AG09319 (cell line): Measurements from ENCODE around the gene FAM118B.

Experiments used
- DNase-seq: peaks from one replicate; pipeline ENCODE4 v3.0.0-alpha.2; 2010; ENCODE audit warnings: low read depth; ENCODE audit errors: extremely low read depth
- TF ChIP-seq, protein P1 (sequence below): IDR thresholded peaks from 2 replicates; pipeline ENCODE4 v1.5.1; 2011; ENCODE audit warnings: low read depth, mild to moderate bottlenecking, inconsistent platforms, low read length, moderate library complexity

The FAM118B gene

DNA sequence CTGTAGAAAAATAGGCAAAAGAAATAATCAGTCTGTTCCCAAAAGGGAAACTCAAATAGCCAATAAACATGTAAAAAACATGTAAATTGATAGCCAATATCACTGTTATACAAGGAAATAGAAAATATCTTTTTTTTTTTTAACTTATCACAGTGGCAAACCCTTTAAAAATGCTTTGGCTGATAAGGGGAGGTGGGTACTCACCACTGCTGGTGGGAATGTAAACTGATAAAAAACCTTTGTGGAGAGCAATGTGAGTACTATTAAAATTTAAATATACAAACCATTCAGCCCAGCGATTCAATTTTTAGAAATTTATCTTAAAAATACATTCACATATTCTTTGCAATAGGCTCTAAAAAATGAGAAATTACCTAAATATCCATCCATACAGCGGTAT lies 3.7 kb upstream of the FAM118B start:
- TF ChIP-seq, protein P1, sequence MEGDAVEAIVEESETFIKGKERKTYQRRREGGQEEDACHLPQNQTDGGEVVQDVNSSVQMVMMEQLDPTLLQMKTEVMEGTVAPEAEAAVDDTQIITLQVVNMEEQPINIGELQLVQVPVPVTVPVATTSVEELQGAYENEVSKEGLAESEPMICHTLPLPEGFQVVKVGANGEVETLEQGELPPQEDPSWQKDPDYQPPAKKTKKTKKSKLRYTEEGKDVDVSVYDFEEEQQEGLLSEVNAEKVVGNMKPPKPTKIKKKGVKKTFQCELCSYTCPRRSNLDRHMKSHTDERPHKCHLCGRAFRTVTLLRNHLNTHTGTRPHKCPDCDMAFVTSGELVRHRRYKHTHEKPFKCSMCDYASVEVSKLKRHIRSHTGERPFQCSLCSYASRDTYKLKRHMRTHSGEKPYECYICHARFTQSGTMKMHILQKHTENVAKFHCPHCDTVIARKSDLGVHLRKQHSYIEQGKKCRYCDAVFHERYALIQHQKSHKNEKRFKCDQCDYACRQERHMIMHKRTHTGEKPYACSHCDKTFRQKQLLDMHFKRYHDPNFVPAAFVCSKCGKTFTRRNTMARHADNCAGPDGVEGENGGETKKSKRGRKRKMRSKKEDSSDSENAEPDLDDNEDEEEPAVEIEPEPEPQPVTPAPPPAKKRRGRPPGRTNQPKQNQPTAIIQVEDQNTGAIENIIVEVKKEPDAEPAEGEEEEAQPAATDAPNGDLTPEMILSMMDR = no peak
- DNase-seq = no peak

DNA sequence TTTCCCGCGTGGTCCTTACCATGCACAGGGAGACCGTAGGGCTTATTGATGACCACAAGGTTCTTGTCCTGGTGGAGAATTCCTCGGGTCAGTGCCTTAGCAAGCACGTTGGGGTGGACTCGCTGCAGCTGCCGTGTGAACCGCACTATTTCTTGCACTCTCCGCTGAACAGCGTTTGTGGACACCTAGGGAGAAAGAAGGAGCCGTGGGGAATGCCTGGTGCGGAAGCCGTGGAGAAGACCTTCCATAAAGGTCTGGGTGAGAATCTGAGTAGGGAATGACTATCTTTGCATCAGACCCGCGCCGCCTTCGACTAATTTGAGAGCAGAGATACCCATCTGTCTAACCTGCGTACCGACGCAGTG lies 729 bp upstream of the FAM118B start:
- TF ChIP-seq, protein P1 = no peak
- DNase-seq = no peak

DNA sequence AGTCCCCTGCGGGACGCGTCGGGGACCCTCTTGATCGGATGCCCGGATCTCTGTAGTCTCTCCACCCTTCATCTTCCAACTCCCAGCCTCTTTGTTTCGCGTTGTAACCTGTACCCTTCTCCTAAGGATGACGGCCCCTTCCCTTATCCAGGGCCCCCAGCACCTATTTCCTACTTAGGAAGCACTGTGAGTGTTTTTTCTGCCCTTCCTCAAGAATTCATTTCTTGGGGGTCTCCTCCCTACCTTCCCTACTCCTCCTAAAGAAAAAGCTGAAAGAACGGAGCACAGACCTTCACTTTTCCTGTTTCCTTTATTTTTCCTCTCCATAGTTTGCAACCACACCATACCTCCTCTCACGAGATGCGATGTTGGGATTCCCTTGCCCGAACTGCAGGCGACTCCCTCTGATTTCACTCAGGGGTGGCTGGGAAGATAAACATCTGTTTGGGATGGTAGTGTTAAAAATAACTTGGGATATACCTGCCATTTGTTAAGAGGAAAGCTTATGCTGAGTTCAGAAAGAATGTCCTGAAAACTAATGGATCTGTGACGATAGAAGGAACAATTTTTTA lies 593 bp downstream of the FAM118B start:
- TF ChIP-seq, protein P1 = no peak
- no peak for DNase-seq

DNA sequence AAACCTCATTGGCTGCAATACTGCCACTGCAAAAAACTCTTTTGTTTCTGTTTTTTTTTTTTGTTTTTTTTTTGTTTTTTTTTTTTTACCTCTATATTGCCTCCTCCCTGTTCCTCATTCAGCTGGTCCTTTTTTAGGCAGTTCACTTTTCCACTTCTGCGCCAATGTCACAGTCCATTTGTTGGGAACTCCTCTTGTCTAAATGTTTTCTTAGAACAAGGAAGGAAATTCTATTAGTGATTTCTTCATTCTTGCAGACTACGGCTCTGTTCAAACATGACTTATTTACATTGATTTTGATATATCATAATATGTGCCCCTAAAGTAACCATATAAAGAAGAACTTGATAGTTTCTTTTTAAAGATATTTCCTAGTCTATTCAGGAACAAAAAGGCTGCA lies 2.9 kb downstream of the FAM118B start:
- no peak for DNase-seq
- TF ChIP-seq, protein P1 = no peak

DNA sequence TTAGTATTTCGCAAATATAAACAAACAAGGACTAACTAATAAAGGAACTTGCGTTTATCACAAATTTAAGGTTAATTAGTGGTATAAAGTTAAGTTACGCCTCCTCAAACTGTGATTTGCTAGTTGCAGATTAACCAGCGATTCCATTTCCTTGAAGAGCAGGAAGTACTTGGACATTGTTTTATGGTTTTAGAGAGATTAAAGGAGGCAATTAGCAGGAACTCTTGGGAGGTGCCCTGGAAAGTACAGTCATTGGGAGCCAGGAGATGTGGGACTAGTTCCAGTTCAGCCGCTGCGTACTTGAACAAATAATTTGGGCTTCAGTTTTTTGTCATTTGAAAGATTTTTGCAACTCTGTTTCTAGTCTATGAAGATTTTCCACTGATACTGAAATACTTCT lies 3.3 kb downstream of the FAM118B start:
- TF ChIP-seq, protein P1 = no peak
- DNase-seq = no peak

DNA sequence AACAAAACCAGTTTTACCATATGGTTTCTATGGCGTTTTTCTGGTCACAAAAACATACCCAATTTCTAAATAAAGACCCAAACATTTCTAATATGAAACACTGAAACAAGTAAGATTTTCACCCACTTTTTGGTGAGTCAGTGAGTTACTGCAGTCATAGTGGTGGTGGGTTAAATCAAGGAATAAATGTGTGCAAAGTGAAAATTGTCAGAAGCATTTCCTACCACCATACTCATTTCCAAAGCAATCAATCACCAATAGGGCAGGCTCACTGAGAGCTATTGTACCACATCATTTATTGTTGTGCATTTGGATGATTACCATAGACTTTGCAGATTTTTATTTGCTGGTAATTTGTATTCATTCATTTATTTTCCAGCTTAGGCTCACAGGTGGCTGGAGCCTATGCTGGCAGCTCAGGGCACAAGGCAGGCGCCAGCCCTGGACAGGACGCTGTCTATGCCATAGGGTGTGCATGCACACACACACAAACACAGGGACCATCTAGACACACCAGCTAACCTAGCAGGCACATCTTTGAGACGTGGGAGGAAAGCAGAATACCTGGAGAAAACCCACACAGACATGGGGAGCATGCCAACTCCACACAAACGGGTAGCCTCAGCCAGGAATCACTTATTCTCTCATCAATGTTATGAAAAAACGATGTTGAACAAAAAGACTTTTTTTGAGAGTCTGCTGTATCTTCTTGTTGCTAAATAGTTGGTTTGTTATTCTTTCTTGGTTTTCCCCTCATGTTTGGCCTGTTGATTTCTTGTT lies 5.1 kb downstream of the FAM118B start:
- TF ChIP-seq, protein P1 = no peak
- DNase-seq = no peak

DNA sequence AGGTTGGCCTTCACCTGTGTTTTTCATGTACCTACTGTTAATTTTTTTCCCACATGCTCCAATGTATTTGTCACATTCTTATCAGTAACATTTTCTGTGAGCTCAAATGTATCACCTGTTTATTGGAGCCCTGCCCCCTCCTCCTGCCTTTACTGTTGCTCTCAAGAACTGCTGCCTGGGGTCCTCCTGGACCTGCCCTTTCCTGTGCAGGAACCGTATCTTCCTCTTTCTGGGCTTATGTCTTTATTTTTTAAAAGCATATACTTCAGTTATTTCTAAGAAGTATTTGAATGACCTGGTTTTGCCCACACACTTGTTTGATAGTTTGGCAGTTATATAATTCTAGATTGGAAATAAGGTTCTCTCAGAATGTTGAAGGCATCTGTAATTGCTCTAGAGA lies 5.9 kb downstream of the FAM118B start:
- no peak for DNase-seq
- TF ChIP-seq, protein P1 = no peak
